ENCODE measurements around the gene AGBL5.

GRCh38 chr2:27001950-27002349 is 49.5 kb upstream of the AGBL5 start:
- no peak for TF ChIP-seq CTCF (IDR thresholded peaks at IDR 0.05)
- no peak for TF ChIP-seq ZFX (IDR thresholded peaks at IDR 0.05; ENCODE audit: borderline replicate concordance)

Data from 22Rv1 (cell line).